GM12878 (cell line): ENCODE data around the gene DMWD. TPM values are rescaled to one million over a fixed set of nuclear protein-coding genes. Genes with fewer than 3 reads are reported as not detected.

Source experiments
- BMI1 ChIP-seq: fragments of 450-650 bp; IDR thresholded peaks from 2 replicates; pipeline ENCODE4 v1.6.1; 2016; ENCODE audit warnings: mild to moderate bottlenecking, moderate library complexity, borderline replicate concordance
- CBX5 ChIP-seq: sonication (generic); IDR thresholded peaks from 2 replicates; pipeline ENCODE4 v1.6.1; 2016; ENCODE audit warnings: low read depth, moderate library complexity, mild to moderate bottlenecking, inconsistent platforms
- ETV6 ChIP-seq, 2 experiments: fragments of 450-650 bp in 1 of 2; IDR thresholded peaks in 1 of 2; conservative IDR thresholded peaks in 1 of 2; 2 replicates each; pipeline ENCODE4 v1.6.1; 2014; ENCODE audit warnings: antibody characterized with exemption in 1 of 2, borderline replicate concordance in 1 of 2, low read depth in 1 of 2, mild to moderate bottlenecking in 1 of 2, moderate library complexity in 1 of 2
- FOS ChIP-seq: IDR thresholded peaks from 3 replicates; pipeline ENCODE4 v1.6.1; 2011; ENCODE audit warnings: borderline replicate concordance; ENCODE audit not compliant: insufficient read length; ENCODE audit errors: extremely low read depth
- HDGF ChIP-seq: fragments of 450-650 bp; IDR thresholded peaks from 2 replicates; pipeline ENCODE4 v1.6.1; 2016; ENCODE audit warnings: antibody characterized with exemption
- IKZF2 ChIP-seq, 2 experiments: fragments of 450-650 bp; IDR thresholded peaks; 2 replicates each; pipeline ENCODE4 v1.6.1; 2017; ENCODE audit warnings: mild to moderate bottlenecking in 2 of 2, moderate library complexity in 2 of 2
- MEF2A ChIP-seq: IDR thresholded peaks from 2 replicates; pipeline ENCODE4 v1.6.1; 2011; ENCODE audit warnings: low read depth, mild to moderate bottlenecking, low read length, moderate library complexity; ENCODE audit not compliant: insufficient read depth
- MTA2 ChIP-seq: fragments of 450-650 bp; IDR thresholded peaks from 2 replicates; pipeline ENCODE4 v1.6.1; 2016; ENCODE audit warnings: low read depth, mild to moderate bottlenecking, moderate library complexity
- MYC ChIP-seq: IDR thresholded peaks from 2 replicates; pipeline ENCODE4 v1.6.1; 2011; ENCODE audit warnings: mild to moderate bottlenecking, low read length, moderate library complexity, inconsistent platforms; ENCODE audit not compliant: insufficient read depth, insufficient replicate concordance, insufficient read length, severe bottlenecking
- NFYA ChIP-seq: IDR thresholded peaks from 2 replicates; pipeline ENCODE4 v1.6.1; 2011; ENCODE audit warnings: low read depth, mild to moderate bottlenecking, low read length, improper control_type of control experiment, borderline replicate concordance
- NFYB ChIP-seq: IDR thresholded peaks from 2 replicates; pipeline ENCODE4 v1.6.1; 2011; ENCODE audit warnings: low read depth, mild to moderate bottlenecking, low read length, improper control_type of control experiment, moderate library complexity; ENCODE audit not compliant: insufficient read depth
- POLR2A ChIP-seq: IDR thresholded peaks from 2 replicates; pipeline ENCODE4 v1.6.1; 2011; ENCODE audit warnings: low read depth, mild to moderate bottlenecking, low read length
- SIX5 ChIP-seq: IDR thresholded peaks from 2 replicates; pipeline ENCODE4 v1.6.1; 2011; ENCODE audit warnings: mild to moderate bottlenecking, low read depth, low read length, moderate library complexity; ENCODE audit not compliant: severe bottlenecking
- SMAD1 ChIP-seq: fragments of 450-650 bp; IDR thresholded peaks from 2 replicates; pipeline ENCODE4 v1.6.1; 2018; ENCODE audit warnings: mild to moderate bottlenecking, low read depth; ENCODE audit not compliant: partially characterized antibody
- SRF ChIP-seq, 2 experiments: IDR thresholded peaks; 2 replicates each; pipeline ENCODE4 v1.6.1; 2011; ENCODE audit warnings: low read depth in 2 of 2, low read length in 2 of 2, mild to moderate bottlenecking in 1 of 2, moderate library complexity in 1 of 2
- SUZ12 ChIP-seq: fragments of 200-600 bp; sonication (generic); IDR thresholded peaks from one replicate; pipeline ENCODE4 v1.6.1; 2018; ENCODE audit warnings: antibody characterized with exemption, mild to moderate bottlenecking; ENCODE audit not compliant: unreplicated experiment
- TAF1 ChIP-seq: IDR thresholded peaks from 2 replicates; pipeline ENCODE4 v1.6.1; 2011; ENCODE audit warnings: mild to moderate bottlenecking, low read depth, low read length, borderline replicate concordance
- ZNF384 ChIP-seq: IDR thresholded peaks from 2 replicates; pipeline ENCODE4 v1.6.1; 2012; ENCODE audit warnings: low read depth, mild to moderate bottlenecking, low read length, improper control_type of control experiment, borderline replicate concordance
- ZSCAN29 ChIP-seq: fragments of 450-650 bp; IDR thresholded peaks from 2 replicates; pipeline ENCODE4 v1.6.1; 2017; ENCODE audit warnings: mild to moderate bottlenecking, moderate library complexity
- polyA plus RNA-seq, 11 experiments: library from polyadenylated mRNA; depleted of rRNA in 4 of 11; unstranded in 6 of 11; stranded (reverse) in 5 of 11; fragments of >200 nt; fragmentation: Nextera tagmentation in 4 of 11; fragmentation: Illumina TruSeq in 1 of 11; extraction: Ambion mirVana in 4 of 11; extraction: Trizol in 1 of 11; gene quantifications; 1 replicate in 1 of 11; 2 replicates in 10 of 11; pipeline versions ENCODE4 v1.2.1 to v1.2.3, GENCODE V29; 2011 to 2016; ENCODE audit warnings: inconsistent platforms in 2 of 11, missing spikeins in 2 of 11, low read depth in 1 of 11
- total RNA-seq, 4 experiments: library from RNA; depleted of rRNA in 3 of 4; stranded (reverse); fragments of >200 nt in 3 of 4; fragmentation: Illumina TruSeq in 1 of 4; extraction: Trizol in 1 of 4; gene quantifications; 2 replicates each; pipeline versions ENCODE4 v1.2.1 to v1.2.3, GENCODE V29; 2013 to 2021
- TF ChIP-seq, protein P1 (sequence below): fragments of 450-650 bp; IDR thresholded peaks from 2 replicates; pipeline ENCODE4 v1.6.1; 2017; ENCODE audit warnings: borderline replicate concordance
- TF ChIP-seq, protein P2 (sequence below), 3 experiments: IDR thresholded peaks in 2 of 3; conservative IDR thresholded peaks in 1 of 3; 2 replicates each; pipeline ENCODE4 v1.5.1; 2011; ENCODE audit warnings: low read depth in 3 of 3, low read length in 3 of 3, mild to moderate bottlenecking in 3 of 3, control low read depth in 2 of 3, moderate library complexity in 2 of 3, inconsistent platforms in 1 of 3, mixed read lengths in 1 of 3; ENCODE audit not compliant: control insufficient read depth in 2 of 3, insufficient read depth in 1 of 3; ENCODE audit errors: extremely low read depth in 1 of 3
- TF ChIP-seq, protein P3 (sequence below): fragments of 450-650 bp; IDR thresholded peaks from 2 replicates; pipeline ENCODE4 v1.6.1; 2017; ENCODE audit warnings: mild to moderate bottlenecking, low read depth, inconsistent platforms; ENCODE audit not compliant: poor library complexity, severe bottlenecking
- TF ChIP-seq, protein P4 (sequence below): IDR thresholded peaks from 2 replicates; pipeline ENCODE4 v1.6.1; 2012; ENCODE audit warnings: low read depth, low read length, improper control_type of control experiment

DMWD gene
- total and polyA plus RNA-seq, 10 of the 15 experiments (the other 5 are each of a cell fraction or from before 2014, with no cell fraction given): 3.5 to 56.0 (median 11.6) TPM

DNA sequence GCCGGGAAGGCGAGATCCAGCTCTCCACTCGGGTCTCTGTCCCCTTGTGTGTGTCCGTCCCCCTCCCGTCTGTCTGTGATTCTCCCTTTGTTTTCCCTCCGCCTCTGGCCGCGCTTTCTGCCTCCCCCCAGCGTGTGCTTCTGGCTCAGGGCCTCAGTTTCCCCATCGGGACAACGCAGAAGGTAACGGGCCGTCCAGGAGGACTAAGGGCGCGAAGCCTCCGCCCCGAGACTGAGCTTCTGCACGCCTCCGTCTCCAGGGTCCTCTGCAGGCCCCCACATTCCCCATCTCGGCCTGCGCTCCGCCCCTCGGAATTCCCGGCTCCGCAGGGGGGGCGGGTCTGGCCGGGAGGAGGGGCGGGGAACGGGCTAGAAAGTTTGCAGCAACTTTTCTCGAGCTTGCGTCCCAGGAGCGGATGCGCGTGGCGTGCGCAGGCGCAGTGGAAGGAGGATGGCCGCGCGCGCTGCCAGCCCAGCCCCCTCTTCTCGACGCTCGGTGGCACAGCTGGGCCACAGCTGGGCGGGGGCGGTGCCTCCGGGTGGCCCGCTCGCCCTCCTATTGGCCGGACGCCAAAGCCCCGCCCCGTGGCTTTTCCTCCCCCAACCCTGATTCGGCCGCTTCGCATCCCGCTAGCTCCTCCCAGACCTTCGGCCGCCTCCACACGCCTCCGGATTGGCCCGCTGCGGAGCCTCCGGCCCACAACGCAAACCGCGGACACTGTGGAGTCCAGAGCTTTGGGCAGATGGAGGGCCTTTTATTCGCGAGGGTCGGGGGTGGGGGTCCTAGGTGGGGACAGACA is 23.5 kb downstream of the DMWD start, which contains the start of gene SIX5 (continued):
- TF ChIP-seq, protein P1, sequence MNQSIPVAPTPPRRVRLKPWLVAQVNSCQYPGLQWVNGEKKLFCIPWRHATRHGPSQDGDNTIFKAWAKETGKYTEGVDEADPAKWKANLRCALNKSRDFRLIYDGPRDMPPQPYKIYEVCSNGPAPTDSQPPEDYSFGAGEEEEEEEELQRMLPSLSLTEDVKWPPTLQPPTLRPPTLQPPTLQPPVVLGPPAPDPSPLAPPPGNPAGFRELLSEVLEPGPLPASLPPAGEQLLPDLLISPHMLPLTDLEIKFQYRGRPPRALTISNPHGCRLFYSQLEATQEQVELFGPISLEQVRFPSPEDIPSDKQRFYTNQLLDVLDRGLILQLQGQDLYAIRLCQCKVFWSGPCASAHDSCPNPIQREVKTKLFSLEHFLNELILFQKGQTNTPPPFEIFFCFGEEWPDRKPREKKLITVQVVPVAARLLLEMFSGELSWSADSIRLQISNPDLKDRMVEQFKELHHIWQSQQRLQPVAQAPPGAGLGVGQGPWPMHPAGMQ: no peak
- TF ChIP-seq NFYB (peak; percentile 87), SMAD1 (no peak), MYC (peak; percentile 59), ZSCAN29 (no peak), SUZ12 (no peak), POLR2A (peak; percentile 84), MTA2 (no peak), FOS (no peak), IKZF2 (IDR thresholded peaks at IDR 0.05) (peak; percentile 9 to 59; a peak in 1 of 4 replicates), ETV6 (conservative IDR thresholded peaks at IDR 0.05 in 1 of 2, IDR thresholded peaks at IDR 0.05 in 1 of 2; ENCODE audit: borderline replicate concordance in 1 of 2, low read depth in 1 of 2) (no peak), HDGF (peak; percentile 17; the same call in 1 of the 2 replicates), ZNF384 (0 out of 2 replicates have a peak, but pooled peaks have one; percentile 5), NFYA (no peak), CBX5 (no peak), MEF2A (no peak), SRF (IDR thresholded peaks at IDR 0.05; ENCODE audit: low read depth in 2 of 2, low read length in 2 of 2) (no peak), SIX5 (no peak), TAF1 (no peak), BMI1 (no peak)
- TF ChIP-seq, protein P2, sequence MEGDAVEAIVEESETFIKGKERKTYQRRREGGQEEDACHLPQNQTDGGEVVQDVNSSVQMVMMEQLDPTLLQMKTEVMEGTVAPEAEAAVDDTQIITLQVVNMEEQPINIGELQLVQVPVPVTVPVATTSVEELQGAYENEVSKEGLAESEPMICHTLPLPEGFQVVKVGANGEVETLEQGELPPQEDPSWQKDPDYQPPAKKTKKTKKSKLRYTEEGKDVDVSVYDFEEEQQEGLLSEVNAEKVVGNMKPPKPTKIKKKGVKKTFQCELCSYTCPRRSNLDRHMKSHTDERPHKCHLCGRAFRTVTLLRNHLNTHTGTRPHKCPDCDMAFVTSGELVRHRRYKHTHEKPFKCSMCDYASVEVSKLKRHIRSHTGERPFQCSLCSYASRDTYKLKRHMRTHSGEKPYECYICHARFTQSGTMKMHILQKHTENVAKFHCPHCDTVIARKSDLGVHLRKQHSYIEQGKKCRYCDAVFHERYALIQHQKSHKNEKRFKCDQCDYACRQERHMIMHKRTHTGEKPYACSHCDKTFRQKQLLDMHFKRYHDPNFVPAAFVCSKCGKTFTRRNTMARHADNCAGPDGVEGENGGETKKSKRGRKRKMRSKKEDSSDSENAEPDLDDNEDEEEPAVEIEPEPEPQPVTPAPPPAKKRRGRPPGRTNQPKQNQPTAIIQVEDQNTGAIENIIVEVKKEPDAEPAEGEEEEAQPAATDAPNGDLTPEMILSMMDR (IDR thresholded peaks at IDR 0.05 in 2 of 3, conservative IDR thresholded peaks at IDR 0.05 in 1 of 3; ENCODE audit: control insufficient read depth in 2 of 3, extremely low read depth in 1 of 3, insufficient read depth in 1 of 3, low read depth in 3 of 3, low read length in 3 of 3): no peak
- TF ChIP-seq, protein P3, sequence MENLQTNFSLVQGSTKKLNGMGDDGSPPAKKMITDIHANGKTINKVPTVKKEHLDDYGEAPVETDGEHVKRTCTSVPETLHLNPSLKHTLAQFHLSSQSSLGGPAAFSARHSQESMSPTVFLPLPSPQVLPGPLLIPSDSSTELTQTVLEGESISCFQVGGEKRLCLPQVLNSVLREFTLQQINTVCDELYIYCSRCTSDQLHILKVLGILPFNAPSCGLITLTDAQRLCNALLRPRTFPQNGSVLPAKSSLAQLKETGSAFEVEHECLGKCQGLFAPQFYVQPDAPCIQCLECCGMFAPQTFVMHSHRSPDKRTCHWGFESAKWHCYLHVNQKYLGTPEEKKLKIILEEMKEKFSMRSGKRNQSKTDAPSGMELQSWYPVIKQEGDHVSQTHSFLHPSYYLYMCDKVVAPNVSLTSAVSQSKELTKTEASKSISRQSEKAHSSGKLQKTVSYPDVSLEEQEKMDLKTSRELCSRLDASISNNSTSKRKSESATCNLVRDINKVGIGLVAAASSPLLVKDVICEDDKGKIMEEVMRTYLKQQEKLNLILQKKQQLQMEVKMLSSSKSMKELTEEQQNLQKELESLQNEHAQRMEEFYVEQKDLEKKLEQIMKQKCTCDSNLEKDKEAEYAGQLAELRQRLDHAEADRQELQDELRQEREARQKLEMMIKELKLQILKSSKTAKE: no peak
- TF ChIP-seq, protein P4, sequence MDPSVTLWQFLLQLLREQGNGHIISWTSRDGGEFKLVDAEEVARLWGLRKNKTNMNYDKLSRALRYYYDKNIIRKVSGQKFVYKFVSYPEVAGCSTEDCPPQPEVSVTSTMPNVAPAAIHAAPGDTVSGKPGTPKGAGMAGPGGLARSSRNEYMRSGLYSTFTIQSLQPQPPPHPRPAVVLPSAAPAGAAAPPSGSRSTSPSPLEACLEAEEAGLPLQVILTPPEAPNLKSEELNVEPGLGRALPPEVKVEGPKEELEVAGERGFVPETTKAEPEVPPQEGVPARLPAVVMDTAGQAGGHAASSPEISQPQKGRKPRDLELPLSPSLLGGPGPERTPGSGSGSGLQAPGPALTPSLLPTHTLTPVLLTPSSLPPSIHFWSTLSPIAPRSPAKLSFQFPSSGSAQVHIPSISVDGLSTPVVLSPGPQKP: no peak
